Ovary (tissue), 9 donors: ENCODE measurements around the gene RFK. TPM values are rescaled to one million over a fixed set of nuclear protein-coding genes. Genes with fewer than 3 reads are reported as not detected.

Source experiments
- DNase-seq, 5 donors: peaks; one replicate each; pipeline ENCODE4 v3.0.0-alpha.2; 2019 to 2020
- H3K27ac ChIP-seq, 2 donors: fragments of 200-600 bp; one replicate each; pipeline versions ENCODE4 v1.5.1 to v1.8.0; 2019 to 2022
- H3K27me3 ChIP-seq: fragments of 200-600 bp; one replicate; pipeline ENCODE4 v1.8.0; 2022
- H3K36me3 ChIP-seq: fragments of 200-600 bp; sonication (generic); one replicate; pipeline ENCODE4 v1.5.1; 2019
- H3K4me1 ChIP-seq: one replicate; pipeline ENCODE4 v1.8.1; 2013; ENCODE audit warnings: mild to moderate bottlenecking, moderate library complexity; ENCODE audit not compliant: insufficient read depth
- H3K4me3 ChIP-seq: fragments of 200-600 bp; sonication (generic); one replicate; pipeline ENCODE4 v1.5.1; 2017
- H3K9me3 ChIP-seq, 2 donors: fragments of 200-600 bp in 1 of 2; sonication (generic) in 1 of 2; one replicate each; pipeline versions ENCODE4 v1.5.1 to v1.8.1; 2013 to 2019; ENCODE audit warnings: mild to moderate bottlenecking in 1 of 2, moderate library complexity in 1 of 2
- CTCF ChIP-seq, 3 donors: fragments of 450-650 bp in 2 of 3; fragments of 200-600 bp in 1 of 3; IDR thresholded peaks; one replicate each; pipeline versions ENCODE4 v1.5.1 to v1.8.0; 2016 to 2022; ENCODE audit warnings: antibody characterized with exemption in 3 of 3, mild to moderate bottlenecking in 1 of 3
- EP300 ChIP-seq: sonication (generic); formaldehyde crosslinking; IDR thresholded peaks from one replicate; pipeline ENCODE4 v1.6.1; 2017; ENCODE audit warnings: antibody characterized with exemption
- POLR2A ChIP-seq: fragments of 450-650 bp; IDR thresholded peaks from one replicate; pipeline ENCODE4 v1.6.1; 2017; ENCODE audit warnings: antibody characterized with exemption, mild to moderate bottlenecking, moderate library complexity
- WGBS, 3 donors: extraction: QIAGEN DNeasy Blood & Tissue Kit in 1 of 3; methylation state at CpG; one replicate each; pipeline versions ENCODE4 v1.1.5 to v1.1.7; 2013 to 2017; 5-methylcytosine and 5-hydroxymethylcytosine counted together
- intact Hi-C, 4 donors: fragments of 100-400 bp; cut with DNase I; formaldehyde crosslinking; loops; one replicate each; pipeline versions ENCODE4 v1.11.0 to v1.15.1; 2022 to 2023
- polyA plus RNA-seq, 2 donors: library from polyadenylated mRNA; stranded (reverse); fragments of 200-250 nt in 1 of 2; fragments of 350-450 nt in 1 of 2; fragmentation: Illumina TruSeq in 1 of 2; extraction: RNeasy Lipid Tissue Mini Kit (QIAGEN cat#74804) in 1 of 2; gene quantifications; one replicate each; pipeline ENCODE4 v1.2.3, GENCODE V29; 2013 to 2014
- total RNA-seq, 7 donors: library from RNA; depleted of rRNA in 2 of 7; stranded (reverse); fragments of >200 nt in 2 of 7; fragmentation: NEBNext Ultra II Directional in 3 of 7; extraction: Animal tissue kit (Norgen Biotek cat#: 25700) in 3 of 7; gene quantifications; one replicate each; pipeline versions ENCODE4 v1.1.0 to v1.2.4, GENCODE V29; 2016 to 2023
- donor health status: DM: no; HTN: no; CAD: no; lungs with moderate emphysema.
- donor health status: DM: no; HTN: no; CAD: no.
- donor health status: Bipolar disorder and iron deficiency.
- donor health status: DM: yes; HTN: yes; CAD: no.
- donor health status: DM: no; HTN: no; CAD: no.
- donor health status: DM: yes; HTN: yes; CAD: no.

The RFK gene
- total and polyA plus RNA-seq, 9 donors: 9.9 to 30.1 (median 18.5) TPM

- DNase-seq: no peak
- Histone ChIP-seq H3K9me3 (no peaks in the 10 kb centered on the region), H3K4me1 (peaks cover 7% of the 10 kb centered on the region), H3K36me3 (no peaks in the 10 kb centered on the region), H3K4me3 (no peak overlapping the region), H3K27ac (no peak overlapping the region), H3K27me3 (no peaks in the 10 kb centered on the region)
- intact Hi-C loops: no loop called here
- TF ChIP-seq POLR2A: no peak
- no peak for TF ChIP-seq EP300
- no peak for TF ChIP-seq CTCF (IDR thresholded peaks at IDR 0.05)
- WGBS, 3 donors: 85 to 88% (median 87%) methylated on average over 6 of the region's 6 CpGs
Observed at GRCh38 chr9:76378367-76379073, 15.7 kb downstream of the RFK start.

- H3K4me3 ChIP-seq: no peak overlapping the region
- intact Hi-C loops: no loop called here
- H3K27me3 ChIP-seq: no peaks in the 10 kb centered on the region
- no peaks in the 10 kb centered on the region for H3K9me3 ChIP-seq
- no peak for DNase-seq
- H3K27ac ChIP-seq: no peak overlapping the region
- no peaks in the 10 kb centered on the region for H3K36me3 ChIP-seq
- TF ChIP-seq CTCF (IDR thresholded peaks at IDR 0.05) (no peak), POLR2A (no peak), EP300 (no peak)
- H3K4me1 ChIP-seq: peaks cover 13% of the 10 kb centered on the region
Observed at GRCh38 chr9:76377791-76378190, 16.4 kb downstream of the RFK start.

- intact Hi-C loops: no loop called here
- TF ChIP-seq EP300 (no peak), POLR2A (no peak), CTCF (IDR thresholded peaks at IDR 0.05) (no peak)
- H3K9me3 ChIP-seq: no peaks in the 10 kb centered on the region
- peak; percentile 81 to 87 (median 85) for DNase-seq
- peaks cover 19% of the 10 kb centered on the region for H3K4me1 ChIP-seq
- no peaks in the 10 kb centered on the region for H3K36me3 ChIP-seq
- H3K4me3 ChIP-seq: no peak overlapping the region
- 68 to 71% (median 71%) methylated on average over 10 of the region's 10 CpGs for WGBS, 3 donors
- no peaks in the 10 kb centered on the region for H3K27me3 ChIP-seq
- H3K27ac ChIP-seq: no peak overlapping the region
Observed at GRCh38 chr9:76374783-76375559, 19.3 kb downstream of the RFK start.

GRCh38 chr9:76373784-76374474 lies 20.3 kb downstream of the RFK start:
- TF ChIP-seq EP300 (no peak), POLR2A (no peak), CTCF (IDR thresholded peaks at IDR 0.05) (no peak)

More at GRCh38 chr9:76373784-76374474, 20.3 kb downstream of the RFK start:
- Histone ChIP-seq H3K27me3 (no peaks in the 10 kb centered on the region), H3K27ac (no peak overlapping the region), H3K9me3 (no peaks in the 10 kb centered on the region), H3K36me3 (no peaks in the 10 kb centered on the region), H3K4me1 (peaks cover 21% of the 10 kb centered on the region), H3K4me3 (no peak overlapping the region)
- WGBS, 3 donors: 63 to 73% (median 68%) methylated on average over 6 of the region's 6 CpGs
- intact Hi-C loops: no loop called here
- DNase-seq: no peak
